HG03558 (cell line): ENCODE data around the gene CPNE5.

Source experiments
- ATAC-seq: cut with Tn5 transposase; IDR thresholded peaks from one replicate; pipeline ENCODE4 v1.9.1; 2021; ENCODE audit warnings: moderate number of reproducible peaks; ENCODE audit not compliant: unreplicated experiment; ENCODE audit errors: extremely low read depth

The CPNE5 gene

GRCh38 chr6:36858407-36858981 is 19.2 kb upstream of the CPNE5 start:
- ATAC-seq: no peak

GRCh38 chr6:36857325-36857724 is 18.1 kb upstream of the CPNE5 start:
- ATAC-seq: no peak

DNA sequence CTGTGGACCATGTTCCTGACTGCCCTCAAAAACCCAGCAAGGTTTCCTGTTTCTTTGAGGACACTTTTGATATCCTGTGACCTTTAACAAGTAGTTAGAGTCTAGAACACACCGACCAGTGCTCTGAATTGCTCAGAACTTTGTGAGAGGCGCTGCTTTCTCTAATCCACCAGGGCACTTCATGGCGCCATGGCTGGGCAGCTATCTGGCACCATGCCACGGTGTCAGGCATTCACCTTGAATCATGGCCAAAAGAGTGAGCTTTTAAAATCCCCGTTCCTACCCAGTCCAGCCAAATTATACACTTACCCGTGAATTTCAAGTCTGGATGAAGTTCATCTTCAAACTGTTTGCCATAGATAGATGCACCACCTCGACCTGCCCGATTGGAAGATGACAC is 17.0 kb upstream of the CPNE5 start:
- ATAC-seq: no peak

DNA sequence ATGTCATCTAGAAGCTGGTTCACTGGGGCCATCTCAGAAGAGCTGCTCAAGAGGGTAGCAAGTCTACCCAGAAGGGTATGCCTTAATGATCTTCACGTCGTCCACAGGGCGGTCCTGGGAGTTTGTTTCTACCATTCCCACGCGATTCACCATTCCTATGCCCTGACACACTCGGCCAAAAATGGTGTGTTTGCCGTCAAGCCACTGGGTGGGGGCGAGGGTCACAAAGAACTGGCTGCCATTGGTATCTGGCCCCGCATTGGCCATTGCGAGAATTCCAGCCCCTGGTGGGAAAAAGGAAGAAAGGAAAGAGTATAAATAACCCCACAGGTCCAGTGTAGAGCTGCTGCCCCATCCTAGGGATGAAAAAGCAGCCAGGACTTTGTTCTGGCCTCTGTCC is 16.5 kb upstream of the CPNE5 start:
- no peak for ATAC-seq

GRCh38 chr6:36853325-36853724 is 14.1 kb upstream of the CPNE5 start:
- no peak for ATAC-seq

DNA sequence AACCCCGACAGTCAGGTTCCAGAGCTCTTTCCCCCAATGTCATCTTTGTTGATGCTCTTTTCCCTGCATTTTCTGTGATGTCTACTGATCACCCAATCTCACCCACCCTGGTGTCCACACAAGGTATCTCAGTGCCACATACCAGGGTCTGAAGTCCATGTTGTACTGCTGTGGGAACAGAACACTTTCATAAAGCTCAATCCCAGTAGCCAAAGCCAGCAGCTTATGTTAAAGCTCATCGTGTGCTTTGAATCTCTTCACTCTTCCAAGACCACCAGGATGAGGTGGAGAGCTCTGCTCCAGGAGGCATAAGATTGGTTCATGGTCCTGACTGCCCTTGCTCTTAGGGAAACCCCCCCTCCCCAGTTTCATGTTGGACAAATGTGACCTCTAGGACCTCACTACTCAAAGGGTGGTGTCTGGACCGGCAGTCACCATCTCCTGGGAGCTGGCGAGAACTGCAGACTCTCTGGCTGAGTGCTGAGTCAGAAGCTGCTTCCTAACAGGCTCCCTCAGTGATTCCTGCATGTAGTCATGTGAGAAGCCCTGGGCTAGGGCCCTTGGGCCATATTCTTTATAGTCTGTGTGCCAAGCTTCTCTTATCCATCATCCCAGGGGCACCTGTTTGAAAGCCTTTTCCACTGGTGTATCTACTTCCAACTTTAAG is 13.4 kb upstream of the CPNE5 start:
- ATAC-seq: no peak

DNA sequence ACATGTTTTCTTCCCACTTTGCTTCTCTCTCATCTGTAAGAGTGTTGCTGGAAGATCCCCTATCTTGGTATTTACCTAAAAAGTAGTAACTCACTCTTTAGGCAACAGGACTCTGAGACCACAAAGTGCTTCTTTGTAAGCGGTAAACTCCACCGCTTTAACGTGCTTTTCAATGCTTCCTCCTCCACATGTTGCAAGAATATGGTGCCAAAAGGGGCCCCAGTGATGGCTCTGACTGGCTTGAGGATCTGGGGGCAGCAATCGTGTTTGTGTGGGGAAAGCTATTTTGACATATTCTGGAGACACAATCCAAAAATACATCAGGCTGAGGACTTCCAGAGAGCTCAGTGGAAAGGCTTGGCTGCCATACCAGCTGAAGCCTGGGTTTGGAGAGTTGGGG is 12.4 kb upstream of the CPNE5 start:
- no peak for ATAC-seq

- ATAC-seq: no peak
Observed at GRCh38 chr6:36851149-36851614, 11.9 kb upstream of the CPNE5 start.

DNA sequence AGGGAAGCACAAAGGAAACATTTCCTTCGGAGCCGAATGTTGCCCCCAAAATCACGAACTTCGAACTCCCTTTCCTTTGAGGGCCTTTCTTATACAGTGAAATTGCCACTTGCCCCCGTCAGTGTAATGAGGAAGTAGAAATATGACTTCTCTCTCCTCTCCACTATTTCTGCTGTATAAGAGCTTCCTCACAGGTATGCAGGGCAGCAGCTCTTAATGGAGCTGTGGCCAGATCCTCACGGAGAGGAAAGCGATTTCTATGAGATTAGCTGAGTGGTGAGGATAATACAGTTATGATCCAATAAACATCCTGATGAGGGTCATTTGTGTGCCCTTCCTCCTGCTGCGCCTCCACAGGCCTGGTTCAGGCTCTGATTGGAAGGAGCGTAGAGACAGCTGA is 10.8 kb upstream of the CPNE5 start:
- ATAC-seq: no peak

DNA sequence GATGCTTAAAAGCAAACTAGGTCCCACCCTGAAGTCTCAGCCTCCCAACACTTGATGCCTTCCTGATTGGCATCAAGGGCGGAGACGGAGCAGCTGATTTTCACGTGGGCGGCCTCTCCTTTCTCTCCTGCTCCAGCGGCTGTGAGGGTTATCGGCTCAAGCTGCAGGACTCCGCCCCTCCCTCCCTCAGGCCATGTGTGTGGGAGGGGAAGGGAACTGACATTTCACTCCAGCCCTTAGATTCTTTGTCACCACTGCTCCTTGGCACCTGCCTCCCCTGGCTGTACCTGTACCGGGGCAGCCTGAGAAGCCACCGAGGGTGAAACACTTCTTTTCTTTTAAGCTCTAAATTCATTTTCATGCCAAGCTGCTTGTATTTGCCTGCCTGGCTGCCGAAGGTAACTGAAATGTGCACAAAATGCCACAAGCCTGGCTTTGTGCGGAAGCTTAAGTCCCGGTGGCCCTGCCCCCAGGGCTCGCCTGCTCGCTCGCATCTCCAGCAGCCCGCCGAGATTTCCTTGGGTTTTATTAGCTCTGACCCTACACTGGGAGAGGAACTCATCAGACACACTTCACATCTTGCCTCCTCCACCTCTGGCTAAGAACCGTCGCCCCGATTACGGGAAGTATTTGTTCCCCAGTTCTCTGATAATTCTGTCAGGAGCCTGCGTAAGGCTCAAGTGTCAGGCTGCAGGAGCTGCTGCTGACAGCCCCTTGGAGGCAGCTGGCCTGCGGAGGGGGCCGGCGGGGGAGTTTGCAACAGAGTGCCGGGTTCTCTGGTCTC is 9.6 kb upstream of the CPNE5 start:
- ATAC-seq: no peak

GRCh38 chr6:36847991-36848390 is 8.7 kb upstream of the CPNE5 start:
- no peak for ATAC-seq

DNA sequence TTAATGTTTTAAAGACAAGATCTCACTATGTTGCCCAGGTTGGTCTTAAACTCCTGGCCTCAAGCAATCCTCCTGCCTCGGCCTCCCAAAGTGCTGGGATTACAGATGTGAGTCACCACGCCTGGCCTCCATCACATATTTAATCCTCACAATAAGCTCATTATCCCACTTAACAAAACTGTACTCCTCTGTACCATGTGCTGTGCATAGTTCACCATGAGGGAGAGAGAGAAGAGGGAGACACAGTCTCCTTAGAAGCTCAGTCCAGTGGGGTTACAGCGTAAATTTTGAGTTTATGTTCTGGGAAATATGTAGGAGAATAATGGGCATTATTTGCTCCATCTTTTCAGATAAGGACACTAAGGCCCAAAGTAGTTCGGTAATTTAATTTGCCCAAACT is 7.9 kb upstream of the CPNE5 start:
- no peak for ATAC-seq

GRCh38 chr6:36845233-36845632 is 6.0 kb upstream of the CPNE5 start:
- no peak for ATAC-seq

GRCh38 chr6:36844232-36845170 is 5.3 kb upstream of the CPNE5 start:
- ATAC-seq: no peak

- ATAC-seq: no peak
Observed at GRCh38 chr6:36843170-36843569, 3.9 kb upstream of the CPNE5 start.

DNA sequence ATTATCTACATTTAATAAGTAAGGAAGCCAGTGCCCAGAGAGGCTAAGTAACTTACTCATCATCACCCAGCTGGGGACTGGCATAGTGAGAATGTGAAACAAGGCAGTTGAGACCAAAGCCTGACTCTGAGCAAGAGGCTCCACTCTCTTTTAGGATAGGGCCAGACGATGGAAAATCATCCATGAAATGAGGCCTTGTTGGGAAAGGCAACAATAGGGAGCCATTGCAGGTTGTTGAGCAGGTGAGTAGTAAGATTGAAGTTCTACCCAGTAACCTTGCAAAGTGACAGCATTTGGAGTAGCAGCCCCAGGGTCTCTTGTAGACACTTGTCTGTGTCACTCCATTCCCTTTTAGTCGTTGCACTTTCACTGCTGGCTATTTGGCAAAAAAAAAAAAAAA is 2.5 kb upstream of the CPNE5 start:
- no peak for ATAC-seq

- no peak for ATAC-seq
Observed at GRCh38 chr6:36840432-36841403, 1.5 kb upstream of the CPNE5 start.

DNA sequence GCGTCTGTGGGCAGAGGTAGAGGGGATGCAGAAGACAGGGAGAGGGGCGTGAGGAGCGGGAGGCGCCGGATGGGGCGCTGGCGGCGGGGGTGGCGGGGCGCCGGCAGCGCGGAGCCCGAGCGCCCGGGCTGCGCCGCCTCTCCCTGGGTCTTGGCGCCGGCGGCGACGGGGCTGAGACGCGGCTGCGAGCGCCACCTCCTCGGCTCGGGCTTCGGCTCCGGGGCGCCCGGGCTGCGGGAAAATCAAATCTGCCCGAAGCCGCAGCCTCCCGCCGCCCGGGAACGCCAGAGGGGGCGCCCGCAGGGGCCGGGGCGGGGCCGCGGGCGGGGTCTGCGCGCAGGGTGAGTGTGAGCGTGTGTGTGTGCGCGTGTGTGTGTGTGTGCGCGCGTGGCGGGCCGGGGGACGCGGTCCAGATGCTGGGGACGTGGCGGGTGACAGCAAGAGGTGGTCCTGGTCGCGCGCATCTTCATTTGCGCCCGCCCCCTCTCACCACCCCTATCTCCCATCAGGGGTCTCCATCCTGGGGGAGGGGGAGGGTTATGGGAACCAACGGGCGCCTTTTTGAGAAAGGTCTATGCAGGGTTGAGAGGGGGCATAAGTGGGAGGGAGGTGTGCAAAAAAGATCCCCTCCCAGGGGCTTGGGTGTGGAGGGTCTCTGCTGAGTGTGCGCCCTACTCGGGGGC is 646 bp upstream of the CPNE5 start:
- no peak for ATAC-seq

DNA sequence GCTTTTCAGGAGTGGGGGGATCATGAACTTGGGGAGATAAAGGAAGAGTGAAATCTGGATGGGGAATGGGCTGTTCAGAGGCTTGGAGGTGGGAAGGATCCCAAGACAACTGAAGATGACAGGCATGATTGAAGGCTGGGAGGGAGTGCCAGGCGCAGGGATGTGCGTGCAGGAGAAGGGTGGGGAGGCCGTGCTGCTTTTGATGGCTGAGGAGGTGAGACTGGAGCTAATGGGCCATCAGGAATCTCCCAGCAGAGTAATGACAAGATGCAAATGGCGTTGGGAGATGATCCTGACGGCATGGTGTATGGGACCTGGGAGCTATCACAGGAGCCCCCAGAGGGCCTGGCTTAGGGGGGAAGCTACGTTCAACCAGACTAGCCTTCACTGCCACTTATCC is 1.6 kb downstream of the CPNE5 start:
- no peak for ATAC-seq
